HUES6 (cell line): ENCODE results near the gene SPDYE1.

Source experiments
- H3K27ac ChIP-seq: 2 replicates; pipeline ENCODE4 v1.7.0; 2013; ENCODE audit warnings: low read depth, mild to moderate bottlenecking, low read length, inconsistent platforms
- H3K27me3 ChIP-seq: 2 replicates; pipeline ENCODE4 v1.6.1; 2013; ENCODE audit warnings: low read length; ENCODE audit not compliant: control insufficient read depth, insufficient read depth
- H3K36me3 ChIP-seq: 2 replicates; pipeline ENCODE4 v1.6.1; 2013; ENCODE audit warnings: low read length; ENCODE audit not compliant: control insufficient read depth, insufficient read depth
- H3K4me1 ChIP-seq: 2 replicates; pipeline ENCODE4 v1.6.1; 2013; ENCODE audit warnings: low read length; ENCODE audit not compliant: control insufficient read depth, insufficient read depth
- H3K4me3 ChIP-seq: 2 replicates; pipeline ENCODE4 v1.5.1; 2013; ENCODE audit warnings: low read depth, low read length
- H3K9ac ChIP-seq: one replicate; pipeline ENCODE4 v1.6.1; 2013; ENCODE audit warnings: mild to moderate bottlenecking, low read length
- H3K9me3 ChIP-seq: 2 replicates; pipeline ENCODE4 v1.6.1; 2013; ENCODE audit warnings: low read depth, low read length; ENCODE audit not compliant: control insufficient read depth, insufficient read depth

The SPDYE1 gene

DNA sequence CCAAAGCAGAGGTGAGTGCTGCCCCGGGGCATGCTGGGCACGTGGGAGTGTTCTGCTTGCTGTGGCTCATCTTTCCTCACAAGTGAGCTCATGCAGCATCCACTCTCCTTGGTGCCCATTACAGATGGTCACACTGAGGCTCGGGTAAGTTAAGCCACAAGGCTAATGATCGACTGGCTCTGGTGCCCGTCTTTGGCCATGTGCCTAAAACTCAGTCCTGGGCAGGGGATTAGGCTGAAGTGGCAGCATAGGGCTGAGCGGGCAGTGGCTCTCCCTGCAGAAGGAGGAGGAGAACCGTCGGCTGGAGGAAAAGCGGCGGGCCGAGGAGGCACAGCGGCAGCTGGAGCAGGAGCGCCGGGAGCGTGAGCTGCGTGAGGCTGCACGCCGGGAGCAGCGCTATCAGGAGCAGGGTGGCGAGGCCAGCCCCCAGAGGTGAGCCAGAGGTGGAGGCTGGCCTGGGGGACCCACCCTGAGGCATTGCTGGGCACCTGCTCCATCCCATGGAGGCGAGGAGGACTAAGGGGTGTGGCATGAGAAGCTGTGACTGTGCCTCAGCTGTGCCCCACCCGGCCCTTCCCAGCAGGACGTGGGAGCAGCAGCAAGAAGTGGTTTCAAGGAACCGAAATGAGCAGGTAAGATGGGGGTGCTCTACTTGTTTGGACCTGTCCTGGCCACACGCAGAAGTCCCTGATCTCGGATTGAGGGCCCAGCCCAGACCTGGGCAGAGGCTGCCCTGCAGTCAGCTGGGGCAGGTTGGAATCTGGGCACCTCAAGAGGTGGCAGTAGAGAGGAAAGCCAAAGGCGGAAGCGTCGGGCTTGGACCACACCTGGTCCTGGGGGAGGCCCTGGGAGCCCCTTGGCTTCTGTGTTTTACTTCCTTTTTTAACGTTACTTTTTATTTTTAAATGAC, 60.4 kb downstream of the SPDYE1 start:
- Histone ChIP-seq H3K36me3 (peaks cover 79% of the 10 kb centered on the region), H3K9me3 (no peaks in the 10 kb centered on the region), H3K4me3 (no peak overlapping the region), H3K4me1 (no peaks in the 10 kb centered on the region), H3K27me3 (no peaks in the 10 kb centered on the region), H3K27ac (no peak overlapping the region), H3K9ac (no peak overlapping the region)

DNA sequence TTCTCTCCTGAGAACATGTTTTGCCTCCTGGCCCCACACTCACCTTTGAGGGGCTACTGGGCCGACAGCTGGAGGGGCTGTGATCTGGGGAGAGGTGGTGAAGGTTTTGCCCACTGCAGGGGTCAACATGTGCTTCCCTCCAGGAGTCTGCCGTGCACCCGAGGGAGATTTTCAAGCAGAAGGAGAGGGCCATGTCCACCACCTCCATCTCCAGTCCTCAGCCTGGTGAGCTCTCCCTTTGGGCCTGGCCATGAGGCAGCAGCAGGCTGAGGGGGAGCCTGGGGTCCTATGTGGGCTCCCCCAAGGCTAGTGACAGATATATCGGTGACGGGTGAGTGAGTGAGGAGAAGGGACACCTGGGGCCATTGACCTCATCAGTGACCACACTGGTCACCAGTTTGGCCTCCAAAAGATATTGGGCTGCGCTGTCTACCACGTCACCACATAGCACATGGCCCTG, 61.1 kb downstream of the SPDYE1 start:
- Histone ChIP-seq H3K4me3 (no peak overlapping the region), H3K36me3 (peaks cover 75% of the 10 kb centered on the region), H3K4me1 (peaks cover 4% of the 10 kb centered on the region), H3K27ac (no peak overlapping the region), H3K9ac (no peak overlapping the region), H3K27me3 (no peaks in the 10 kb centered on the region), H3K9me3 (no peaks in the 10 kb centered on the region)

DNA sequence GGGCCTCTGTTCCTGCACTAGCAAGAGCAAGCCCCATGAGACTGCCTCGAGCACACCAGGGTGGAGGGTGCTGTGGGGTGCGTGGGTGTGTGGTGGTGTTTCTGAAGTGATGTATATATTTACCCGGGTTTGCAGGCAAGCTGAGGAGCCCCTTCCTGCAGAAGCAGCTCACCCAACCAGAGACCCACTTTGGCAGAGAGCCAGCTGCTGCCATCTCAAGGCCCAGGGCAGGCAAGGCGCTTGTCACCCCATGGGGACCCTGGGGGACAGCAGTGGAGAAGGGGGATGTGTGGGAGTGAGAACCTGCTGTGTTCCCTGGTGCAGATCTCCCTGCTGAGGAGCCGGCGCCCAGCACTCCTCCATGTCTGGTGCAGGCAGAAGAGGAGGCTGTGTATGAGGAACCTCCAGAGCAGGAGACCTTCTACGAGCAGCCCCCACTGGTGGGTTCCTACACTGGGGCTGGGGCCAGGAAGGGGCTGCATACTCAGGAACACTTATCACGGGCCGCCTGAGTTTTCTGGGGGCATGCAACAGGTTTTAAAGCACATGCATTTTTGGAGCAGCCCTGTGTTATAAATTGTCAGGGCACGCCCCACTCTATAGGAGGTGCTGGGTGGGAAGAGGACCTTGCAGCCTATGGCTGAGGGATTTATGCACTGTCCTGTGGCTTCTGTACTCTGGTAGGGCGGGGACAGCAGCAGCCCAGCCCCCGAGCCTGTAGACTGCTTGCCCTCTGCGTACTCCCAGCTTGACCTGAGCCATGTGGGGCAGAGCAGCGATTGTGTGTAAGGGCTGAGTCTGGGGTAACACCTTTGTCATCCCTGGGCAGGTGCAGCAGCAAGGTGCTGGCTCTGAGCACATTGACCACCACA, 61.8 kb downstream of the SPDYE1 start:
- Histone ChIP-seq H3K4me3 (no peak overlapping the region), H3K27me3 (no peaks in the 10 kb centered on the region), H3K27ac (no peak overlapping the region), H3K9ac (no peak overlapping the region), H3K9me3 (no peaks in the 10 kb centered on the region), H3K36me3 (peaks cover 72% of the 10 kb centered on the region), H3K4me1 (peaks cover 11% of the 10 kb centered on the region)
